ENCODE data around the gene BRI3.

The BRI3 gene

DNA sequence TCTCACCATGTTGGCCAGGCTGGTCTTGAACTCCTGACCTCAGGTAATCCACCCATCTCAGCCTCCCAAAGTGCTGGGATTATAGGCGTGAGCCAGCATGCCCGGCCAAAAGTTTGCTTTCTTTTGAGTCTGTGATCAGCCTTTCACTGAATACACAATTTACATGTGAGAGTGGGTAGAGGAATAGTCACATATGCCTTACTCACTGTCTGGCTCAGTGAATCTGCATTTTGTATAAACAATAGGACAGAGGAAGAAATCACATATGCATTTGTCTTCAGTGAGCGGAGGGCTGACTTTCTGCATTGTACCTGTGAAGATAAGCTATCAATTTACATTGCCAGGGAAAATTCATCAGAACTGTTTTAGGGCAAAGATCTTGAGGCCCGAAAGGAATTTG is 27.0 kb upstream of the BRI3 start:
- no peak for DNase-seq

DNA sequence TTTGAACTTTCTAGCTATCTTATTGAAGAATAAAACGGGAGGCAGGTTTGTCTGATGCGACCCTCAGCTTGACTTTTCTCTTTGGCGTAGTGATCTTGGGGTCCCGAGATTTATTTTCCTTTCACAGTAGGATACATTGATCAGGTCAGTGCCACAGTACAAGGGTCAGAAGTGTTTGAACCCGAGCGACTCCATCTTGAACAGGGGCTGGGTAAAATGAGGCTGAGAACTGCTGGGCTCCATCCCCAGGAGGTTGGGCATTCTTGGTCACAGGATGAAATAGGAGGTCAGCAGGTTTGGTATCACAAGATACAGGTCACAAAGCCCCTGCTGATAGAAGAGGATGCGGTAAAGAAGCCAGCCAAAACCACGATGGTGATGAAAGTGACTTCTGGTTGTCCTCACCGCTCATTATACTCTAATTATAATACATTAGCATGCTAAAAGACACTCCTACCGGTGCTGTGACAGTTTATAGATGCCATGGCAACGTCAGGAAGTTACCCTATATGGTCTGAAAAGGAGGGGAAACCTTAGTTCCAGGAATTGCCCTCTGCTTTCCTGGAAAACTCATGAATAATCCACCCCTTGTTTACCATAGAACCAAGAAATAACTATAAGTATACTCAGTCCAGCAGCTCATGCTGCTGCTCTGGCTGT is 26.4 kb upstream of the BRI3 start:
- DNase-seq: no peak

DNA sequence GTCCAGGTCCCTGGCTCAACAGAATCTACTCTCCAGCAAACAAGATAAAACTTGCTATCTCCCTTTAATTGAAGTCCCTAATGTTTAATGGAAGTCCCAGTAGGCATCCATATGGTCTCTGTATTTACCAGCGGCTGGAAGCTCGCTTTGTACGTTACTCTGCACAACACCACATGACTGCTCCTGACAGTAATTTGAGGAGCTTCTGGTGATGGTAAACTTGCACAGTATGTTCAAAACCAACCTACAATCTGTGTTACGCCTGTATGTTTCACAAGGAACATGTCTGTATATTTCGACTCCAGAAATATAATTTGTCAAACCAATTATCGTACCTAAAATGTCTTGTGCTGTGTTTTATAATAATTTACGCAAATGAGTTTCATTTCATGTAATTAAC is 25.1 kb upstream of the BRI3 start:
- DNase-seq: no peak

DNA sequence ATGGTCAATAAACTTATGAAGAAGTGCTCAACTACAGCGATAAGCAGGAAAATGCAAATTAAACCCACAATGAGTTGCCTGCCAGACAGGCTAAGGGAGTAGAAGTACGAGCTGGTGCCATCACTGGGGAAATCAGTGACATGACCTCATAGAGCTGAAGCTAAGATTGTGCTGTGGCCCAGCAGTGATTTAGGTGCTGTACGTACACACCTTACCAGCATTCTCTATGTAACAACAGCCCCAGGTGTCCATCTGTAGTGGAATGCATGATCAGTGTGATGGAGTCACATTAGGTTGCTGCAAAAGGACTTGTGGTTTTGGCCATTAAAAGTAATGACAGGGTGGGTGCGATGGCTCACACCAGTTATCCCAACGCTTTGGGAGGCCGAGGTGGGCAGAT is 23.8 kb upstream of the BRI3 start:
- DNase-seq: no peak

DNA sequence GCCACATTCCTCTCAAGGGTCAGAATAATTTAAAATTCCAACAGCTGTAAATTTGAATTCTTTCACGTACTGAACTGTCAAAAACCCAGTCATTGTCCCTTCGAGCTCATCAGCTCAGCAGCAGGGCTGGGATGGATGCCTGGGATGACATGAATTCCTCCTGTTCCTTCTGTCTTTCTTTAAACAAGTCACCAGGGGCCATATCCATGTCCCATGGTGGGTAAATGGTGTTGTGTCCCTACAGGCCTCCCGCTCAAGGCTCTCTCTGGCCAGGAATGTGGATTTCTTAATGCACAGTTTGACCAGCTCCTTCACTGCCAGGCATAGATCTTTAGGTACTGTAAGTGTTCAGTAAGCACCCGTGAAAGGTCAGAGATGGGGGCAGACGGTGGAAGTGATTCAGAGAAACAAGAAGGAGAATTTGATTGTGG is 15.6 kb upstream of the BRI3 start:
- DNase-seq: no peak

DNA sequence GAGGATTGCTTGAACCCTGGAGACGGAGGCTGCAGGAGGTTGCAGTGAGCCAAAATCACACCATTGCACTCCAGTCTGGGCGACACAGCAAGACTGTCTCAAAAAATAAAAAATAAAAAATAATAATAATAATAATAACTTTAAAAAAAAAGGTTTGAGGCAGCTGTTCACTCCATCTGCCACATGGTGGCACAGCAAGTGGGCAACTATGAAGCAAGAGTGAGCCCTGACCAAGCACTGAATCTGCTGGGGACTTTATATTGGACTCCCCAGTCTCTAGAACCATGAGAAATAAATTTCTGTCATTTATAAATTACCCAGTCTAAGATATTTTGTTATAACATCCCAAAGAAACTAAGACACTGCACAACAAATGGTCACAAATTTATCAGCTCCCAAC is 14.6 kb upstream of the BRI3 start:
- DNase-seq: no peak

DNA sequence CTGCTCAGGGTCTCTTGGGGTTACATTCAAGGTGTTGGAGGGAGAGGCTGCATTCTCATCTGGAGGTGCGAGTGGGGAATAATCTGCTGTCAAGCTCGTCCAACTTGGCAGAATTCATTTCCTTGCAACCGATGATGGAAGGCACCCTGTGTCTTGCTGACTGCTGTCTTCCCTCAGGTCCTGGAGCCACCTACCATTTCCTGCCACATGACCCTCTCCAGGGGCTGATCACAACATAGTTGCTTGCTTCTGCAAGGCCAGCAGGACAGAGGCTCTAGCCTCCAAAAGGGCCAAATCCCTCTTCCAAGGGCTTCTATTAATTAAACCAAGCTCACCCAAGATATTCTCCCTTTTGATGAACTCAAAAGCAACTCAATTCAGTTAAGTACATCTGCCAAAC is 14.2 kb upstream of the BRI3 start:
- no peak for DNase-seq

DNA sequence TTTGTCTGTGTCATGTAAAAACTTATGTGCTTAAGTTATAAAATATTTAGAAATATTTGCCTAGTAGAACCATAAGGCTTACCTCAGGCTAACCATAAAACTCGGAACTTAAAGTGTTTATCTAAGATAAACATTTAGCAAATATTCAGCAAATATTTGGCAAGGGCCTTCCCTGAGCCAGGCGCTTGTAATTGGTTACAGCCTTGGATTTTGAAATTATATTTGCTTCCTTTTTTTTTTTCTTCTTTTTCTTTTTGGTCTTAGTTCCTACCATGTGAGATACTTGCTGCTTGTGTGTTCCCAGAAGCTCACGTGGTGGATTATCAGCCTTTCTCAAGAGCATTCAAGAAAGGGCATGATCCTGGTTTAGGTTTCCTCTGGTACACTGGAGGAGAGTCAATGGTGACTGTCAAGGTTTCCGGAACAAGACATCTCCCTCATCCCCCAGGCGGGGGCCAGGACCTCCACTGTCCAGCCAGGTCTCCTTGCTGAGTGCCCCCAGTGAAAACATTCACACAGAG is 5.2 kb upstream of the BRI3 start:
- no peak for DNase-seq

DNA sequence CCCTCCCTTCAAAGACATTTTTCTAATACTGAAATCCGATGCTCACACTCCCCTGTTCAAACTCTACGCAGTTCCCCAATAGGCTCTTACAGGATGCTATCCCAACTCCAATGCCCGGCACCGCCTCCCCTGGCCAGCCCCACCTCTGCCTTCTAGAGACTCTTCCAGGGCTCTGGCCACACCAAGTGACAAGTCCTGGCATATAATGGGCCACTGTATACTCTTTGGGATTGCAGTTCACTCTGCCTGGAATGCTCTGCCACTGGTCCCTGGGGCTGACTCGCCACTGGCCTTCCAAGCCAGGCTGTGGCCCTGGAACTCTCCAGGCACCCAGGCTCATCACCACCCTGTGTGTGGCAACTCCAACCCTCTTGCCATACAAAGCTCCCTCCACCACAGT is 3.1 kb upstream of the BRI3 start:
- no peak for DNase-seq

DNA sequence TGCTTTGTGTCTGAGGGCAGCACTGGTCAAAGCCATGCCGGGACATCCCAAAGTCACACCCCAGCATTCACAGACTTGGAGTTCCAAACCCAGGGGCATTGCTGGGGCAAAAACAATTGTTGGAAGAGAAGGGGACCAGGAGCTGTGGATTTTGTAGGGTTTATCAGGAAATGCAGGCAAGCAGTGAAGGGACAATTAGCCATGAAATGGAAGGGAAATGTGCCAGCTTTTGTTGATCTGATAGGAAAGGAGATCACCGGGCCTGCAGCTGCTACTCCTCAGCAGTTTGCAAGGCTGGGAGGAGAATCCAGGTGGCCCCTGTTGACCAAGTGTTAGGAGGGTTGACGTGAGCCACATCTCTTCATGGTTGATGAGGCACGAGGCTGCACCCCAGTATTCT is 2.5 kb upstream of the BRI3 start:
- DNase-seq: no peak

DNA sequence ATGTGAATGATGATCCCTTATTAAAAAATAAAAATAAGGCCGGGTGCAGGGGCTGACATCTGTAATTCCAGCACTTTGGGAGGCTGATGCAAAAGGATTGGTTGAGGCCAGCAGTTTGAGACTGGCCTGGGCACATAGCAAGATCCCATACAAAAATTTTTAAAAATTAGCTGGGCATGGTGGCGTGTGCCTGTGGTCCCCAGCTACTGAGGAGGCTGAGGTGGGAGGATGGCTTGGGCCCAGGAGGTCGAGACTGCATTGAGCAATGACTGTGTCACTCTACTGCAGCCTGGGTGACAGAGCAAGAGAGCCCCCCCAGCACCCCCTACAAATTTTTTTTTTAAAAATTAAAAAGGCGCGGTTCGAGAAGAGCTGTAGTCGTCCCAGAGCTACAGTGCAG is 1.2 kb upstream of the BRI3 start:
- DNase-seq: no peak

DNA sequence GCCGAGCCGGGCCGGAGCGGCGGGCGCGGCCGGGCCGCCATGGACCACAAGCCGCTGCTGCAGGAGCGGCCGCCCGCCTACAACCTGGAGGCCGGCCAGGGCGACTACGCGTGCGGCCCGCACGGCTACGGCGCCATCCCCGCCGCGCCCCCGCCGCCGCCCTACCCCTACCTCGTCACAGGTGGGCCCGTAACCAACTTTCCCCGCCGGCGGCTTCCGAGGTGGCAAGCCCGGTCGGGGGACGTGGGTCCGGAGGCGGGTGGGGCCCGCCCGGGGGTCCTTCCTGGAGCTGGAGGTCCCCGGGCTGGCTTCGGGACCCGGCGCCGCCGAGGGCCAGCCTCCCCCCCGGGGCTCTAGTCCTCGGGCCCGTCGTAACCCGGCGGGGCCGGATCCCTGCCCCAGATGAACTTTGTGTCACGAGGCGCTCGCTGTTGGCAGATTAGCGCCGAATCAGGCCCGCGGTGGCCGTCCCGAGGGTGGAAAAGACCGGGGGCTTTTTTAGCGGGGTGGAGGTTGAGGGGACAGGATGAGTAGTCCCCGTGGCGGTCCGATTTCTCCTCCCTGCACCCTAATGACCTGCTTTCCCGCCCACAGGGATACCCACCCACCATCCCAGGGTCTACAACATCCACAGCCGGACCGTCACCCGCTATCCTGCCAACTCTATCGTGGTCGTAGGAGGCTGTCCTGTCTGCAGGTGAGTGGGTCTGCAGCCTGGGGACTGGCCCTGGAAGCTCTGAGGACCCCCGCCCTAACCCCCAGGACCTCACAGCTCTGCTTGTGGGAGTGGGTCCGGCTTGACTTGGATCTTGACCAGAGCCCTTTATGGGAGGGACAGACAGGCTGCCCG is 496 bp downstream of the BRI3 start:
- DNase-seq: no peak

DNA sequence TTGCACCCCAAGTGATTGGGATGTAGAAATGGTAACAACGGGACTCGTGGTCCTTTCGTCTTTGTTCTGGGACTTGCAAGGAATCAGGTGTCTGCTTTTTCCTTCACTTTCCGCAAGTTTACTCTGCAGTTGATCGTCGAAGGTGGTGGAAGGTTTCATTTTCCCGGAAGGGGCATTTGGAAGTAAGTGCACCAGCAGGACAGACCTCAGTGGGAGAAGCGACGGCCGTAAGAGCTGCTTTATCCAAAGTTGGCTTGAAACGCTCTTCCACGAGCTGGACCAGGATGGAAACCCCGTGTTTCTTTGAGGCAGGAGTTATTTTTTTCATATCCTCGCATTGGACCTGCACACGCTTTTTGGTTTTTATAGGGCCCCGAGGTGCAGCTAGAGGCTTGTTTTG is 1.2 kb downstream of the BRI3 start:
- DNase-seq: no peak

DNA sequence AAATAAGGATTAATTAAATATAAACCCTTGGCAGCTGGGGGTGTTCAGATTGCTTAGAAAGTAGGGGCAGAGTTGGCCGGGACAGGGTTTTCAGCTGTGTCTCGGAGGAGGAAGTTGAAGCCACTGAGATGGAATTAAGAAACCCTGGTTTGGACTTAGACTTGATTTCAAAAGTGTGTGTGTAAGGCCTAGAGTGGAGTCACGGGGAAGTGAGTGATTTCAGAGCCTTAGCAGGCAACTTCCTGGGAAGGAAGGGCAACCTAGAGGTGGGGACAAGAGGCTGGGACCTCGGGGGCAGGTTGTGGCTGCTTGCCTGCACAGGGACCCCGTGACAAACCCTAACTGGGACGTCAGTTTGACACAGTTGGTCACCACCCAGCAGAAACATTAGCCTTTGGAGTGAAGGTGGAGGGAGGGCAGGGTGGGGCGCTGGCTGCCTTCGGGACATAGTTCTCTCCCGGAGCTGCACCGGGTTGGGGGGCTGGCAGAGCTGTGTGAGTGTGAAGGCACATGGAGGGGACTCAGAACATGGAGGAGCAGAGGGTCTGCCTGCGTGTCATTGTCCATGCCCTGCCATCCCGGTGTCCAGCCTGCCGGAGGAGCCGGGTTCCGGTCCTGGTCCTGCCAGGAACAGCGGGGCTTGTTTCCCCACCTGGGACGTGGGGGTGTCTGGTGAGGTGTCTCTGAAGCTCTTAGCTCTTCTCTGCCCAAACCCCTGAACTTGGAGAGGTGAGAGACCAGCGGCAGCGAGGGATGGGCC is 1.8 kb downstream of the BRI3 start:
- DNase-seq: no peak

DNA sequence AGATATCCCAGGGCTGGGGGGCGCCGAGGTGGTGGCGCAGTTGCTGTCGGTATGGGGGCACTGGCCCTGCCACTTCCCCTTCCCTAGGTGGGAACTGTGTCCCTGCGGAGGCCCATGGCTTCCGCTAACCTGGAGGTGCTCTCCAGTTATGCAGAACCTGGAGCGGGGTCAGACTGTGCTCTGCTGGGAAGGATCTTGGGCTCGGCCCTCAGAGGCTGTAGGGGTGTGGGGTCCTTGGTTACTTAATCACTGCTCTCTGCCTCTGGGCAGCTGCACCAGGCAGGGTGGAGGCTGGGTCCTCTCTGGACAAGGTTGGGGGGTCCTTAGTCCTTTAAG is 2.4 kb downstream of the BRI3 start:
- no peak for DNase-seq

DNA sequence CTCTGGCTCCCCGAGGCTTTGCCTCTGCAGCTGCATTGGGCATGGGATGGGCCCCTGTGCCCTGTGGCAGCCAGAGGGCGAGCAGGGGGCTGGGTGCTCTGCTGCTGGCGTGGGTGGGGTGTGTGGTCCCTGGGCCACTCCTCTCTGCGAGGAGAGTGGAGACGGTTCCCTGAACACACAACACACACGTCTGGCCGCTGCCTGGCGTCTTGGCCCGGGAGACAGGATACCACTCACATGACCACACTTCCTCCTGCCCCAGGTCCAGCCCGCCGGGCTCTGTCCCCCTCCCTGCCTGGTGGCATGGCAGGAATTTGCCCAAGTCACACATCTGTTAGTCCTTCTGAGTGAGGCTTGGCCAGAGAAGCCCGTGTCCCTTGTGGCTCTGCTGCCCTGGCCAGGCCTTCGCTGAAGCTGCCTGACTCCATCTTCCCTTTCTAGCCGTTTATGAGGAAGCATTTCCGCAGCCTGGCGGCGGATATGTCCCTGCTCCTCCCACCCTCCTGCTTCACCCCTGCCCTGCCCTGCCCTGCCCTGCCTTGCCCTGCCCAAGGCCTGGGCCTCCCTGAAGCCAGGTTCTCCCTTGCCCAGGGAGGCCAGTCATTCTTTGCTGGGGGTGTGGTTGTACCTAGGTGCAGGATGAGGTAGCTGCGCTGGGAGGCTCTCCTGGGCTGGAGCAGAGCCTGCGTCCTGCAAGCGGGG is 3.0 kb downstream of the BRI3 start:
- no peak for DNase-seq

DNA sequence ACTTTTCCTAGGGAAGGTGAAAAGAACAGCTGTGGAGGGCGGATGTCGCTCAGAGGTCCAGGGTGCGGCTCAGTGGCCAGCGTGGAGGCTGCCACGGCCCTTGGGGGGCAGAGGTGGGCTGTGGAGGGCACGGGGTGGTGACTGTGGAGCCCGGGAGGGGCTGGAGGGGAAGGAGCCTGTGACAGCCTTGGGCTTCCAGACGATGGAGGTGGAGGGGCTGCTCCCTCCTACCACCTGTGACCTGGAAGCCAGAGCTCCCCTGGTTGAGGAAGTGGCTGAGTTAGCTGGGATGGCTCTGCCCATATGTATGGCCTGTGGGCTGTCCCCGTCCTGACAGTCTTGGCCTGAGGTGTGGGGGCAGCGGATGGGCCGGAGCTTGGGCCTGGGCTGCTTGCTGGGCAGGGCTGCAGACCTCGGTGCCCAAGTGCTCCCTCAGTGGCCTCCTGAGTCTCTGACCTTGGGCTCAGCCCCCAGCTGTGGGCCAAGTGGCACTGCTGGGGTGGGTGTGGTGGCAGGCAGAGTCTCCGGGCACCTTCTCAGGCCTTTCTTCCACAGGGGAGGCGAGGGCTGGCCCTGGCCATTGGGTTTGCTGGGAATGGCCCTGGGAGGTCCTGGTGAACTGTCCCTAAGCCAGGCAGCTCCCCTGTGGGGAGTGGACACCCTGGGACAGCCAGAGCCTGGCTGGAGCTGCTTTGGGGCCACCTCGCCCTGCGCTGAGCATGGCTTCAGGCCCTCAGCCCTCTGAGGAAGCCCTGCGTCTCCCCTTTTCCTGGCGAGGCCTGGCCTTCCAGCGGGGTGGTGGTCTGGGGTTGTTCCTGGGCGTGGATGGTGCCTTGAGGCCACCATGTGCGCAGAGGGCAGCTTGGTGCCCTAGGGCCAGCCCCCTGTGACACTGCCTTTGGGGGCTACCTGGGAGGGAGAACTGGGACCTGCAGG is 3.9 kb downstream of the BRI3 start:
- no peak for DNase-seq

DNA sequence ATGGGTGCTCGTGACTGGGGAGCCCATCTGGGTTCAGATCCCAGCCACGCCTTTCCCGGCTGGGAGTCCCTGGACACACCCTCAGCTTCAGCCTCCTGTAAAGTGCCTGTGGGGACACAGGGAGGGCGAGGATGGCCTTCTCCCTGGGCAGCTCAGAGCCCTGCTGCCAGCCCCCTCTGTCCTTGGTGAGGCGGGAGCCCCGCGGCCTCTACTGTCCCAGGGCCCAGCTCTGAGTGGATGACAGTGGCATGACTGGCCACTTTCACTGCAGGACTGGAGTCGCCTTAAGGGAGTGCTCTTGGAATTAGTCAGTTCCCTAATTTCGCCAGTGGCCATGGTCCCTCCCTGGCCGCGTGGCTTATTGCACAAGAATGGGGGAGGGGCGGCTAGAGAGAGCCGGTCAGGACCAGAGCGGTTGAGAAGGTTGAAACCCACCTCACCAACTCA is 4.6 kb downstream of the BRI3 start:
- DNase-seq: no peak

DNA sequence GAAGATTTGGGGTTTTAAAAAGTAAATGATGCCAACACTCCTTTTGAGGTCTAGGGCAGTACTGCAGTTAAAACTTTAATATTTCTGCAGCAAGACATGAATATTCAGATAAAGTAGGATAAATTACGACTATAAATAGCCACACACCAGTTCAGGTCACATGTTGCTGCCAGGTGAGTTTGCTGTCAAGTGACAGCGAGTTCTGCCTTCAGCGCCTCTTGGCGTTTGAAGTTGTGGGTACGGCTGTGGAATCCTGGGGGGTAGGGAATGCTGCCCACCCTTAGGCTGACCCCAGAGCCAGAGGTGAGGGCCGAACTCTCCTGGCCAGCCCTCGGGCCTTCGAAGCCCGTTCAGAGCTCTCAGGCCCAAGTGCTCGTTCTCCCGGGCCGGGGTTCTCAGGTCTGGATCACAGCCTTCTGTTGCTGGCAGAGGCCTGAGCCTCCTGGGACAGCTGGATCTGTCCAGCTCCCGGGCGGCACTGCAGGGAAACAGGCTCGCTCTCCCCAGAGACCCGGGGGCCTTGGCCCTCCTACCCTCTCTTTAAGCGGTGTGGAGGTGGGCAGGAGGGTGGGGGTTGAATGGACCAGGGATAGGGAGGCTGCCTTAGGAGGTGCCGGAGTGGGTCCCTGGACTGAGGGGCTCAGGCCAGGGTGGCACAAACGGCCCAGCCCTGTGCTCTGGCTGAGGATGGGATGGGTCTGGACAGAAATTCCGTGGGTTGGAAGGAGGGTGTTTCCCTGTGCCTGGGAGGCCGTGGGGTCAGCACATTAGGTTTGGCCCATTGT is 5.4 kb downstream of the BRI3 start:
- DNase-seq: no peak

DNA sequence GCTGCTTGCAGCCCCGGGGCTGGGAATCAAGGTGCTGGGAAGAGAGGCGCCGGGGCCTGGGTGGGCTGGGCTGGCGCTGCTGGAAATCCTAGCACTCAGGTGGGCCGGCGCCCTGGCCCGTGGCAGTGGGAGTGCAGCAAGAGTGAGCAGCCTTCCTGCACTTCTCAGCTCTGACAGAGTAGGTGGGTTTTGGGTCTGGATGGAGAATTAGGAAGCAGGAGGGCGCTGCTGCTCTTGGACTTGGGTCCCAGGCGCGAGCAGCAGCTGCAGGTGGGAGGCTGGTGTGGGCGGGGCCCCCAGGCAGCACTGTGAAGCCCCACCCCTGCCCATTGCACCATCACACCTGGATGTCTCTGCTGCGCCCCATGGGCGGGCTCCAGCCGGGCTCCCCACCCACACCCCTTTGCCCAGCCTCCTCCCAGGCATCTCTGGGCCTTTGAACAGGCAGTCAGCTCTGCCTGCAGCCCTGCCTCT is 6.0 kb downstream of the BRI3 start:
- DNase-seq: no peak

All from activated naive CD4-positive, alpha-beta T cell treated with anti-CD3 and anti-CD28 coated beads, Interleukin-2, amount 50 U/mL, for 16 hours (primary cell).